H1 (cell line): ENCODE results near the gene KIF13A. TPM values are rescaled to one million over a fixed set of nuclear protein-coding genes. Genes with fewer than 3 reads are reported as not detected.

Experiments
- CTCF ChIA-PET: fragments of 300-600 bp; sonication (Branson Sonifier 250); formaldehyde crosslinking; loops from one replicate; lab custom pipeline; 2021; ENCODE audit not compliant: partially characterized antibody; lab: Charles Lee
- POLR2A ChIA-PET: fragments of 300-600 bp; sonication (Branson Sonifier 250); formaldehyde crosslinking; loops from one replicate; lab custom pipeline; 2021; ENCODE audit warnings: inconsistent platforms; ENCODE audit not compliant: partially characterized antibody; lab: Charles Lee
- DNase-seq, 2 experiments: peaks; one replicate each; pipeline versions ENCODE4 v3.0.0 to v3.0.0-alpha.2; 2010 to 2022; ENCODE audit warnings: low spot score in 2 of 2, low read depth in 1 of 2, mixed read lengths in 1 of 2
- FAIRE-seq: peaks from 2 replicates; lab custom pipeline; 2011; peaks lifted over from hg19 to GRCh38; lab: Jason Lieb, UNC
- H2AFZ ChIP-seq: 2 replicates; pipeline ENCODE4 v1.8.1; 2012; ENCODE audit warnings: low read length, inconsistent platforms
- H2AK5ac ChIP-seq: 2 replicates; pipeline ENCODE4 v1.6.1; 2013; ENCODE audit warnings: low read depth, low read length
- H2BK120ac ChIP-seq: replicated peaks from 2 replicates; pipeline ENCODE3; 2013; ENCODE audit warnings: low read depth, low read length, inconsistent platforms
- H2BK12ac ChIP-seq: 2 replicates; pipeline ENCODE4 v1.6.1; 2013; ENCODE audit warnings: low read depth, low read length
- H2BK15ac ChIP-seq: 2 replicates; pipeline ENCODE4 v1.6.1; 2013; ENCODE audit warnings: low read length
- H2BK20ac ChIP-seq: 2 replicates; pipeline ENCODE4 v1.6.1; 2013; ENCODE audit warnings: low read length
- H2BK5ac ChIP-seq: 2 replicates; pipeline ENCODE4 v1.6.1; 2013; ENCODE audit warnings: low read depth, low read length
- H3K14ac ChIP-seq: 2 replicates; pipeline ENCODE4 v1.6.1; 2013; ENCODE audit warnings: inconsistent platforms; ENCODE audit not compliant: insufficient read length
- H3K18ac ChIP-seq: 2 replicates; pipeline ENCODE4 v1.6.1; 2013; ENCODE audit warnings: low read length; ENCODE audit errors: extremely low read depth
- H3K23ac ChIP-seq: 2 replicates; pipeline ENCODE4 v1.6.1; 2013; ENCODE audit warnings: inconsistent platforms; ENCODE audit not compliant: insufficient read length
- H3K23me2 ChIP-seq: 2 replicates; pipeline ENCODE4 v1.6.1; 2013; ENCODE audit warnings: low read depth, low read length
- H3K27ac ChIP-seq: 2 replicates; pipeline ENCODE4 v1.6.1; 2011; ENCODE audit warnings: low read depth, low read length, inconsistent platforms
- H3K27me3 ChIP-seq, 4 experiments: replicated peaks in 1 of 4; 1 replicate in 1 of 4; 2 replicates in 3 of 4; pipeline versions ENCODE4 v1.6.1 to v1.8.1; 2011 to 2013; ENCODE audit warnings: low read length in 3 of 4, mild to moderate bottlenecking in 3 of 4, inconsistent platforms in 2 of 4, mixed read lengths in 2 of 4, moderate library complexity in 1 of 4; ENCODE audit not compliant: control insufficient read depth in 3 of 4, insufficient read depth in 3 of 4; ENCODE audit errors: extremely low read depth in 1 of 4
- H3K36me3 ChIP-seq, 4 experiments: 2 replicates each; pipeline versions ENCODE4 v1.6.1 to v1.8.1; 2011 to 2013; ENCODE audit warnings: mild to moderate bottlenecking in 4 of 4, low read length in 3 of 4, moderate library complexity in 2 of 4, control low read depth in 1 of 4, inconsistent platforms in 1 of 4; ENCODE audit not compliant: insufficient read depth in 4 of 4, control insufficient read depth in 2 of 4
- H3K4ac ChIP-seq: replicated peaks from 2 replicates; pipeline ENCODE3; 2013; ENCODE audit warnings: low read length, low read depth, mixed read lengths, inconsistent platforms; ENCODE audit not compliant: insufficient read length
- H3K4me1 ChIP-seq, 4 experiments: replicated peaks in 1 of 4; 1 replicate in 1 of 4; 2 replicates in 3 of 4; pipeline versions ENCODE4 v1.6.1 to v1.8.1; 2011 to 2013; ENCODE audit warnings: low read length in 3 of 4, inconsistent platforms in 2 of 4, mixed read lengths in 1 of 4; ENCODE audit not compliant: insufficient read depth in 4 of 4, control insufficient read depth in 3 of 4
- H3K4me2 ChIP-seq, 2 experiments: 2 replicates each; pipeline versions ENCODE4 v1.6.1 to v1.8.1; 2011 to 2013; ENCODE audit warnings: low read depth in 2 of 2, low read length in 2 of 2, control low read depth in 1 of 2, inconsistent platforms in 1 of 2, mild to moderate bottlenecking in 1 of 2; ENCODE audit not compliant: insufficient read depth in 1 of 2
- H3K4me3 ChIP-seq, 4 experiments: fragments of 200-600, 300-600 bp in 1 of 4; sonication (generic), shearing (Covaris generic), sonication (Bioruptor Twin) in 1 of 4; 2 replicates each; pipeline versions ENCODE4 v1.5.1 to v1.8.1; 2011 to 2016; ENCODE audit warnings: low read length in 4 of 4, low read depth in 3 of 4, control low read depth in 2 of 4, inconsistent platforms in 2 of 4, mild to moderate bottlenecking in 2 of 4, mixed read lengths in 1 of 4, moderate library complexity in 1 of 4; ENCODE audit not compliant: insufficient read depth in 2 of 4; ENCODE audit errors: extremely low read depth in 1 of 4
- H3K56ac ChIP-seq: replicated peaks from 2 replicates; pipeline ENCODE3; 2013; ENCODE audit warnings: low read depth, mild to moderate bottlenecking, mixed read lengths, low read length, inconsistent platforms; ENCODE audit not compliant: insufficient read length
- H3K79me1 ChIP-seq: 2 replicates; pipeline ENCODE4 v1.6.1; 2013; ENCODE audit warnings: low read depth, low read length, control low read depth
- H3K79me2 ChIP-seq, 2 experiments: 2 replicates each; pipeline versions ENCODE4 v1.6.1 to v1.8.1; 2012 to 2013; ENCODE audit warnings: low read length in 2 of 2, mild to moderate bottlenecking in 2 of 2, inconsistent platforms in 1 of 2; ENCODE audit not compliant: insufficient read depth in 2 of 2, control insufficient read depth in 1 of 2
- H3K9ac ChIP-seq, 4 experiments: replicated peaks in 1 of 4; 1 replicate in 1 of 4; 2 replicates in 3 of 4; pipeline versions ENCODE4 v1.6.1 to v1.8.1; 2011 to 2013; ENCODE audit warnings: low read depth in 3 of 4, low read length in 3 of 4, control low read depth in 2 of 4, mild to moderate bottlenecking in 2 of 4, moderate library complexity in 2 of 4, inconsistent platforms in 1 of 4; ENCODE audit errors: extremely low read depth in 1 of 4
- H3K9me3 ChIP-seq, 2 experiments: 2 replicates each; pipeline versions ENCODE4 v1.6.1 to v1.8.1; 2012 to 2013; ENCODE audit warnings: mild to moderate bottlenecking in 2 of 2, moderate library complexity in 2 of 2, control low read depth in 1 of 2, inconsistent platforms in 1 of 2, low read depth in 1 of 2, low read length in 1 of 2, mixed read lengths in 1 of 2; ENCODE audit not compliant: insufficient read depth in 2 of 2
- H4K20me1 ChIP-seq, 2 experiments: replicated peaks in 1 of 2; 2 replicates each; pipeline versions ENCODE3 to v1.8.1; 2011 to 2013; ENCODE audit warnings: inconsistent platforms in 2 of 2, low read length in 2 of 2, mild to moderate bottlenecking in 1 of 2; ENCODE audit not compliant: insufficient read depth in 2 of 2, control insufficient read depth in 1 of 2
- H4K5ac ChIP-seq: 2 replicates; pipeline ENCODE4 v1.6.1; 2013; ENCODE audit warnings: low read length, low read depth, mixed read lengths, inconsistent platforms; ENCODE audit not compliant: insufficient read length
- H4K8ac ChIP-seq: 2 replicates; pipeline ENCODE4 v1.8.0; 2013; ENCODE audit warnings: mild to moderate bottlenecking, moderate library complexity, low read length, inconsistent platforms; ENCODE audit not compliant: insufficient read depth; ENCODE audit errors: extremely low read depth
- H4K91ac ChIP-seq: replicated peaks from 2 replicates; pipeline ENCODE3; 2013; ENCODE audit warnings: low read length, mixed read lengths, inconsistent platforms; ENCODE audit not compliant: insufficient read length
- JUN ChIP-seq: IDR thresholded peaks from 2 replicates; pipeline ENCODE4 v1.6.1; 2011; ENCODE audit warnings: low read depth, mild to moderate bottlenecking, improper control_type of control experiment, low read length
- WGBS, 2 experiments: shearing (Covaris generic) in 1 of 2; methylation state at CpG; one replicate each; pipeline versions ENCODE4 v1.1.6 to v1.1.7; 2013 to 2015; ENCODE audit warnings: low lambda C conversion rate in 2 of 2, mixed read lengths in 2 of 2, inconsistent platforms in 1 of 2, low coverage in 1 of 2, missing lambda C conversion rate in 1 of 2; ENCODE audit not compliant: insufficient replicate concordance in 2 of 2, insufficient coverage in 1 of 2, insufficient read length in 1 of 2; ENCODE audit errors: extremely low coverage in 1 of 2, missing lambda C conversion rate in 1 of 2; 5-methylcytosine and 5-hydroxymethylcytosine counted together
- polyA plus RNA-seq, 7 experiments: library from polyadenylated mRNA; depleted of rRNA in 3 of 7; stranded (reverse) in 5 of 7; unstranded in 2 of 7; fragments of >200 nt in 5 of 7; fragments of 200-250 nt in 2 of 7; gene quantifications; 1 replicate in 5 of 7; 2 replicates in 1 of 7; 4 replicates in 1 of 7; pipeline versions ENCODE4 v1.2.1 to v1.2.3, GENCODE V29; 2011 to 2013; ENCODE audit warnings: missing spikeins in 2 of 7, mixed read lengths in 2 of 7
- total RNA-seq: library from RNA; stranded (reverse); fragmentation: NEBNext Ultra II Directional; extraction: Animal tissue kit (Norgen Biotek cat#: 25700); gene quantifications from 2 replicates; pipeline ENCODE4 v1.2.1, GENCODE V29; 2021

KIF13A gene
- total and polyA plus RNA-seq, 2 of the 8 experiments (the other 6 are each of a cell fraction or from before 2014, with no cell fraction given), result 14.7 to 40.8 TPM

DNA sequence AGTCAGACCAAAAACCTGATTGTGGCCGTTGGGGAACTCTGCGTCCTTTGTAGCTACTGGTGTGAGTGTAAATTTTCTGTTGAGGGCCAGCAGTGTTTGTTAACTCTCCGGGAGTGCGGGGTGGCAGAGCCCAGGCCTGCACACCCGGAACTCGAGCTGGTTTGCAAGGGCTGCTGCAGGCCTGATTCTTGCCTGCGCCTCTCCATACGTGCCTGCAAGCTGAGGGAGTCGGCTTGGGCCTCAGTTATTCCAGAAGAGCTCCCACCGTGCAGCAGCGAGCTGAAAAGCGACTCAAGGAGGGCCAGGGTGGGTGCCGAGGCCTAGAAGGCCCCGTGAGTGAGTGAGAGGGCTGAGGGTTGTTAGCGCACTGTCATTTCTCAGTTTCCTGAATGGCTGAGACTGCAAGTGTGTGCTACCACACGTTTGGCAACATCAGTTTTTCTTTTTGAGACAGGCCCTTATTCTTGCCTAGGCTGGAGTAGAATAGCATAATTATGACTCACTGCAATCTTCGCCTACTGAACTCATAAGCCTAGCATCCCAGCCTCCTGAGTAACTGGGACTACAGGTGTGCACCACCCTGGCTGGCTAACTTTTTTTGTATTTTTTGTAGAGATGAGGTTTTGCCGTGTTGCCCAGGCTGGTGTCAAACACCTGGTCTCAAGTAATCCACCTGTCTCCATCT, 33.9 kb upstream of the KIF13A start:
- POLR2A ChIA-PET, result interaction anchor here (2.9 kb wide), 1 partner anchor 10 kb away, joined by 12 read pairs; no protein-coding TSS in a partner anchor
- 93% methylated on average over 18 of the region's 18 CpGs; no CpG with 5 or more reads in 1 of the 2 experiments for WGBS, 2 experiments
- DNase-seq, result no peak

More for the DNA sequence above, 33.9 kb upstream of the KIF13A start:
- Histone ChIP-seq H3K23ac (no peak overlapping the region), H4K91ac (peak overlapping the region; percentile 22), H3K79me1 (no peaks in the 10 kb centered on the region), H4K5ac (no peak overlapping the region), H2BK20ac (peak overlapping the region; percentile 69; the same call in 1 of the 2 replicates), H2AFZ (peak overlapping the region; percentile 8; the same call in 1 of the 2 replicates), H3K79me2 (no peaks in the 10 kb centered on the region), H3K4me1 (peaks cover 5 to 18% (median 12%) of the 10 kb centered on the region in 4 experiments), H2BK15ac (0 out of 2 replicates have a peak overlapping the region, but pooled peaks have one; percentile 77), H2BK5ac (peak overlapping the region; percentile 19; the same call in 1 of the 2 replicates), H2AK5ac (no peak overlapping the region), H3K9me3 (peaks cover 0 to 8% of the 10 kb centered on the region in 2 experiments; a peak in 1 of 4 replicates), H4K20me1 (no peaks in the 10 kb centered on the region), H3K4me2 (no peak overlapping the region), H2BK120ac (peak overlapping the region; percentile 56), H3K14ac (no peak overlapping the region), H3K36me3 (no peaks in the 10 kb centered on the region), H2BK12ac (peak overlapping the region; percentile 70; the same call in 1 of the 2 replicates), H3K4me3 (no peak overlapping the region), H3K9ac (no peak overlapping the region), H3K27me3 (no peaks in the 10 kb centered on the region), H3K56ac (peak overlapping the region; percentile 7), H3K4ac (no peak overlapping the region), H3K27ac (no peak overlapping the region), H4K8ac (0 out of 2 replicates have a peak overlapping the region, but pooled peaks have one; percentile 63), H3K18ac (peak overlapping the region; percentile 76), H3K23me2 (no peaks in the 10 kb centered on the region)
- CTCF ChIA-PET, result interaction anchor here (1.0 to 2.8 kb wide), 4 partner anchors 46 to 217 kb away, joined by 3 to 10 read pairs (median 3); partner anchors contain the start of gene NHLRC1
- FAIRE-seq, result no peak
- no peak for TF ChIP-seq JUN
